MM.1S (cell line): Measurements from ENCODE around the gene IVD.

Experiments used
- DNase-seq: peaks from one replicate; pipeline ENCODE4 v3.0.0-alpha.2; 2015
- H2AFZ ChIP-seq: fragments of 300-600 bp; sonication (generic); 2 replicates; pipeline ENCODE4 v1.6.0; 2016; ENCODE audit warnings: antibody characterized with exemption, low read length
- H3F3A ChIP-seq: fragments of 300-600 bp; sonication (generic); 2 replicates; pipeline ENCODE4 v1.6.1; 2016; ENCODE audit warnings: mild to moderate bottlenecking, antibody characterized with exemption, low read length, moderate library complexity, mixed read lengths; ENCODE audit not compliant: insufficient read depth
- H3K27ac ChIP-seq: fragments of 300-600 bp; sonication (generic); 2 replicates; pipeline ENCODE4 v1.5.1; 2016; ENCODE audit warnings: mild to moderate bottlenecking, low read length
- H3K27me3 ChIP-seq: fragments of 300-600 bp; sonication (generic); replicated peaks from 2 replicates; pipeline ENCODE4 v1.6.0; 2016; ENCODE audit warnings: low read length; ENCODE audit not compliant: insufficient read depth
- H3K36me3 ChIP-seq: fragments of 300-600 bp; sonication (generic); replicated peaks from 2 replicates; pipeline ENCODE4 v1.6.1; 2016; ENCODE audit warnings: mild to moderate bottlenecking, low read length, mixed read lengths; ENCODE audit not compliant: insufficient read depth
- H3K4me1 ChIP-seq: fragments of 300-600 bp; sonication (generic); 2 replicates; pipeline ENCODE4 v1.6.1; 2016; ENCODE audit warnings: low read length, mixed read lengths
- H3K4me2 ChIP-seq: fragments of 300-600 bp; sonication (generic); 2 replicates; pipeline ENCODE4 v1.6.0; 2016; ENCODE audit warnings: low read depth, low read length
- H3K4me3 ChIP-seq: fragments of 300-600 bp; sonication (generic); 2 replicates; pipeline ENCODE4 v1.5.1; 2016; ENCODE audit warnings: low read length, mixed read lengths
- H3K79me2 ChIP-seq: fragments of 300-600 bp; sonication (generic); 2 replicates; pipeline ENCODE4 v1.6.1; 2016; ENCODE audit warnings: mixed run types, low read length, mixed read lengths
- H3K9ac ChIP-seq: fragments of 300-600 bp; sonication (generic); 2 replicates; pipeline ENCODE4 v1.6.1; 2016; ENCODE audit warnings: low read length, mixed read lengths
- H3K9me2 ChIP-seq: fragments of 300-600 bp; sonication (generic); replicated peaks from 2 replicates; pipeline ENCODE4 v1.6.1; 2016; ENCODE audit warnings: mild to moderate bottlenecking, low read length, mixed read lengths; ENCODE audit not compliant: insufficient read depth
- H3K9me3 ChIP-seq: fragments of 300-600 bp; sonication (generic); replicated peaks from 2 replicates; pipeline ENCODE4 v1.6.1; 2016; ENCODE audit warnings: mild to moderate bottlenecking, low read length, mixed read lengths; ENCODE audit not compliant: insufficient read depth
- H4K20me1 ChIP-seq: fragments of 300-600 bp; sonication (generic); 2 replicates; pipeline ENCODE4 v1.6.1; 2016; ENCODE audit warnings: mild to moderate bottlenecking, low read length, moderate library complexity, mixed read lengths; ENCODE audit not compliant: insufficient read depth
- CTCF ChIP-seq: fragments of 300-600 bp; sonication (generic); IDR thresholded peaks from 2 replicates; pipeline ENCODE4 v1.5.1; 2016; ENCODE audit warnings: antibody characterized with exemption, low read length, mixed read lengths
- EZH2 ChIP-seq: fragments of 300-600 bp; sonication (generic); optimal IDR thresholded peaks from 2 replicates; pipeline ENCODE3; 2017; ENCODE audit warnings: low read depth, mild to moderate bottlenecking, antibody characterized with exemption, low read length, mixed read lengths
- EZH2phosphoT487 ChIP-seq: fragments of 300-600 bp; sonication (generic); IDR thresholded peaks from 2 replicates; pipeline ENCODE4 v1.6.1; 2018; ENCODE audit warnings: antibody characterized with exemption, low read length

Gene IVD

GRCh38 chr15:40421246-40422157, 15.9 kb downstream of the IVD start:
- Histone ChIP-seq H3K4me3 (no peak overlapping the region), H3K9ac (no peak overlapping the region)

GRCh38 chr15:40424483-40425115, 19.0 kb downstream of the IVD start:
- H3K9me2 ChIP-seq, result no peaks in the 10 kb centered on the region
- no peak overlapping the region for H3K4me2 ChIP-seq
- no peaks in the 10 kb centered on the region for H3K79me2 ChIP-seq
- H4K20me1 ChIP-seq, result no peaks in the 10 kb centered on the region
- H3F3A ChIP-seq, result no peaks in the 10 kb centered on the region
- no peak overlapping the region for H3K9ac ChIP-seq
- no peaks in the 10 kb centered on the region for H3K27me3 ChIP-seq
- no peak overlapping the region for H3K27ac ChIP-seq
- H3K36me3 ChIP-seq, result no peaks in the 10 kb centered on the region
- TF ChIP-seq EZH2, result no peak
- TF ChIP-seq EZH2phosphoT487, result no peak
- TF ChIP-seq CTCF, result no peak
- no peaks in the 10 kb centered on the region for H3K9me3 ChIP-seq
- DNase-seq, result no peak
- H3K4me3 ChIP-seq, result no peak overlapping the region
- no peak overlapping the region for H2AFZ ChIP-seq
- no peaks in the 10 kb centered on the region for H3K4me1 ChIP-seq

More at GRCh38 chr15:40421246-40422157, 15.9 kb downstream of the IVD start:
- Histone ChIP-seq H3K36me3 (no peaks in the 10 kb centered on the region), H3K79me2 (no peaks in the 10 kb centered on the region), H3K4me1 (no peaks in the 10 kb centered on the region), H3K27ac (no peak overlapping the region), H3K9me2 (no peaks in the 10 kb centered on the region), H2AFZ (no peak overlapping the region), H4K20me1 (no peaks in the 10 kb centered on the region), H3F3A (no peaks in the 10 kb centered on the region), H3K27me3 (no peaks in the 10 kb centered on the region), H3K9me3 (no peaks in the 10 kb centered on the region), H3K4me2 (peak overlapping the region; percentile 41)
- peak; percentile 66 for DNase-seq
- TF ChIP-seq CTCF, result peak; percentile 90
- no peak for TF ChIP-seq EZH2

- no peak overlapping the region for H3K4me2 ChIP-seq
- no peak overlapping the region for H3K4me3 ChIP-seq
- H3K9ac ChIP-seq, result no peak overlapping the region
- H2AFZ ChIP-seq, result no peak overlapping the region
- TF ChIP-seq EZH2 (no peak), CTCF (no peak), EZH2phosphoT487 (no peak)
- no peaks in the 10 kb centered on the region for H3F3A ChIP-seq
- no peak for DNase-seq
- no peaks in the 10 kb centered on the region for H3K9me2 ChIP-seq
- no peaks in the 10 kb centered on the region for H3K27me3 ChIP-seq
- H4K20me1 ChIP-seq, result no peaks in the 10 kb centered on the region
- H3K79me2 ChIP-seq, result no peaks in the 10 kb centered on the region
- H3K36me3 ChIP-seq, result no peaks in the 10 kb centered on the region
- no peaks in the 10 kb centered on the region for H3K9me3 ChIP-seq
- H3K27ac ChIP-seq, result no peak overlapping the region
- no peaks in the 10 kb centered on the region for H3K4me1 ChIP-seq
Observed at GRCh38 chr15:40425681-40426080, 20.1 kb downstream of the IVD start.
